T-helper 2 cell treated with Interferon-gamma antibody and Interleukin-4, amounts not matched to agents 5 μg/mL and 100 μg/mL, for 36 hours (primary cell): ENCODE data around the gene STK35.

Source experiments
- DNase-seq: peaks from one replicate; pipeline ENCODE4 v3.0.0; 2021; ENCODE audit warnings: low spot score
- H3K27ac Mint-ChIP-seq: one replicate; pipeline ENCODE4 v1.8.0; 2021; ENCODE audit warnings: mild to moderate bottlenecking, mixed read lengths
- H3K27me3 Mint-ChIP-seq: one replicate; pipeline ENCODE4 v1.8.0; 2021; ENCODE audit warnings: low read depth, mixed read lengths
- H3K36me3 Mint-ChIP-seq: one replicate; pipeline ENCODE4 v1.8.0; 2021; ENCODE audit warnings: low read depth, mixed read lengths
- H3K4me1 Mint-ChIP-seq: one replicate; pipeline ENCODE4 v1.8.0; 2021; ENCODE audit warnings: low read depth, mixed read lengths
- H3K4me3 Mint-ChIP-seq: one replicate; pipeline ENCODE4 v1.8.0; 2022; ENCODE audit warnings: mild to moderate bottlenecking, moderate library complexity, mixed read lengths
- H3K9me3 Mint-ChIP-seq: one replicate; pipeline ENCODE4 v1.8.0; 2021; ENCODE audit warnings: mixed read lengths

STK35 gene

DNA sequence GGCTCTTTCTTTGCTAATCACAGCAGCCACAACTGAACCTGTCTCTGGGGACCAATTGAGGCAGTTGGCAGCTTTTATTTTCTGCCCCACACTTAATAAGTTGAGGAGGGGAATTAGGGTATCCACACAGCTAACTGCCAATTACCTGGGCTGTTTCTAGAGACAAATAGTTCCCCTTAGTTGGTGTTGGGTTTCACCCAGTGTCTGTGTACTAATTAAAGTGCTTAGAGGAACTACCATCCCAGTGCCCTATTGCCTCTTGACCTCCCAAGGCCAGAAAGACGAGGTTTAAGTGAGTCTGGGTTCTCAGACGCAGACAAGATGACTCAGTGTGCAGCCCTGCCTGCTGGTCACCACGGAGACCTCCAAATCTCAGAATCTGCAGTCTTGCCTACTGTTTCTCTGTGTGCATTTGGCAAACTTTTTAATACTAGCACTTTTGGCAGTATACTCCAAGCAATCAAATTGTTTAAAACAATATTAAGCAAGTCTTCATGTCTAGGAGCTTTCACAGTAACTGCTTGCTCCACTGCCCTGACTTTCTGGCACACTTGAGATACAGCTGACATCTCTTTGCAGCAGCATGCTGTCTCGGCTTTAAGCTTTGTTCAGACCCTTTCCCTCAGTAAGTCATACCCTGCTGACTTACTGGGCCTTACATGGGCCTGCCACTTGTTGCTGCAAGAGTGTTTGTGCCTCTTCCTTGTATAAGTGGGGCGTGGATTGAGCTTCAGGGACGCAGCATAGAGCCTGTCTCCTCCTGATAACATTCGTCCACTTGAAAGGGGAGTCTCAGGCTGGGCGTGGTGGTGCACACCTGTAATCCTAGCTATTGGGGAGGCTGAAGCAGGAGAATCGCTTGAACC, 31.9 kb downstream of the STK35 start:
- Mint-ChIP-seq H3K9me3 (no peaks in the 10 kb centered on the region), H3K27ac (no peak overlapping the region), H3K36me3 (no peaks in the 10 kb centered on the region), H3K4me3 (no peak overlapping the region), H3K27me3 (no peaks in the 10 kb centered on the region), H3K4me1 (peaks cover 5% of the 10 kb centered on the region)
- no peak for DNase-seq

DNA sequence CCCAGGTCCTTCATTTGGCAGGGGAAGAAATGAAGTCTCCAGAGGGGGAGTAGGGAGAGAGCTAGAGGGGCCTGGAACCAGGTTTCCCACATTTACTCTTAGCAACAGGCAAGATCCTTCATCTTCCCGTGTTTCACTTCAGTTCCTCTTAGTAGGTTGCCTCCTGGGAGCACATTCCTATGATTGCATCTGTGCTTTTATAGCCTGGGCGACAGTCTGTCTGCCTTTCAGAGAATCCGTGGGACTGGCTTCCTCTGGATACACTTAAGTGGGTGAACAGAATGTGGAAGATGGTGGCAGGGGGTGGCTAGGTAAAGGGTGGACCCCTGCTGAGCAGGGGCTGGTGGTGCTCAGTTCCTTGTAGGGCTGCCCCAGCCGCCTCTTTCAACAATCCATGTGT, 33.4 kb downstream of the STK35 start:
- Mint-ChIP-seq H3K4me1 (peaks cover 1% of the 10 kb centered on the region), H3K36me3 (no peaks in the 10 kb centered on the region), H3K9me3 (no peaks in the 10 kb centered on the region), H3K27ac (no peak overlapping the region), H3K27me3 (no peaks in the 10 kb centered on the region), H3K4me3 (no peak overlapping the region)
- DNase-seq, result no peak

DNA sequence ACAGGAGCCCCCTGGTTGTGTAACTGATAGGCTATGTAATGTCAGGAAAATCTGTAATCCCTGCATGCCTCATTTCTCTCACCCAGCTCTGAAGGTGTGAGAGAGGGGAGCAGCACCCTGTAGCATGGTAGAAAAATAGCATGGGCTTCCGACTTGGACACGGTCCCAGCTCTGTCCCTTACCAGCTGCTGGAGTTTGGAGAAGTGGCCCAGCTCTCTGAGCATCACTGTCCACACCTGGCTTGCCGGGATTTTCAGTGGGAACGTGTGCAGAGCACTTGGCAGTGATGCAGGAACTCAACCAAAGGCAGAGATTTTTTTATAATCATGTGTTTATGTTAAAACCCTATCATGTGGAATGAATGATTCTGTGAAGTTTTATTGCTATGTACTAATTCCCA, 34.6 kb downstream of the STK35 start:
- Mint-ChIP-seq H3K27me3 (no peaks in the 10 kb centered on the region), H3K4me1 (peaks cover 4% of the 10 kb centered on the region), H3K27ac (no peak overlapping the region), H3K9me3 (no peaks in the 10 kb centered on the region), H3K4me3 (no peak overlapping the region), H3K36me3 (no peaks in the 10 kb centered on the region)
- DNase-seq, result no peak

DNA sequence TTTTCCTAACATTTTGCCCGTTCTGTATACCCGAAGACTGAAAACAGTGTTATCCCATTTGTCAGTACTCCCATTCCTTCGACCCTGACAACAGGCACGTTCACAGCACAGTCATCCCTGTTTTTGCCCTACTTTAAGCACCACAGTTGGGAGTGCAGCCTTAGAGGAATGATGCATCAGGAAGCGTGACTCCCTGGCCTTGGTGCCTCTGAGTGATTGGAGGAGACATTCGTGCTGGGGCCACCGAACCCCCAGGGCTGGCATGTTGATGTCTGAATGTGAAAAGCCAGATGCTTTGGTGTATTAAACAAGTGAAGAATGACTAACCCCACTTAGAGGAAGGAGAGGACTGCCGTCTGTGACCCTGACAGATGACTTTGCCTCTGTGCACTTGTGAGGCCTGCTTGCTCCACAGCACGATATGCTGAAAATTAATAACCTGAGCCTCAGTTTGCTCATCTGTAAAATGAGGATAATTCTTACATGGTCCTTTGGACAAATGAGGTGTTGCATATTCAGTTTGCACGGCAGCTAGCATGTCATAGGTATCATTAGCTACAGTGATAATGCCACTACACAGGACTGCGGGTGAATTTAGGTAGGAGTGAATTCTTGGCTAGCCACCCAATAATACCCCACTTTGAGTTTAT, 36.0 kb downstream of the STK35 start:
- Mint-ChIP-seq H3K36me3 (no peaks in the 10 kb centered on the region), H3K27ac (no peak overlapping the region), H3K4me1 (peaks cover 7% of the 10 kb centered on the region), H3K27me3 (no peaks in the 10 kb centered on the region), H3K4me3 (no peak overlapping the region), H3K9me3 (no peaks in the 10 kb centered on the region)
- no peak for DNase-seq

DNA sequence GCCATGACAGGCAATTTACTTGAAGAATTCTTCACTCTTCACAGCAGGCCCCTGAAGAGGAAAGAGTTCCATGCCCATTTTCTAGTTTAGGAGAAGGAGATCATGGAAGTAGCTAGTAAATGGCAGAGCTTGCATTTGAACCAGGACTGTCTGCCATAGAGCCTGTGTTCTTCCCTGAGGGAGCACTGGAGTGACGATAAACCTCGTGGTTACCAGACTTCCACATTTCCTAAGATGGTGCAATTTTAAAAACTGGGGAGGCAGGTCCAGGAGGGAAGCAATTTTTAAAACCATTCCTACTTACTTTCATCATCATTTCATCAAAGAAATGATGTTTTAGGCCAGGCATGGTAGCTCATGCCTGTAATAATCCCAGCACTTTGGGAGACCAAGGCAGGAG, 36.8 kb downstream of the STK35 start:
- Mint-ChIP-seq H3K36me3 (no peaks in the 10 kb centered on the region), H3K27ac (no peak overlapping the region), H3K4me1 (peaks cover 7% of the 10 kb centered on the region), H3K4me3 (no peak overlapping the region), H3K27me3 (no peaks in the 10 kb centered on the region), H3K9me3 (no peaks in the 10 kb centered on the region)
- DNase-seq, result no peak

DNA sequence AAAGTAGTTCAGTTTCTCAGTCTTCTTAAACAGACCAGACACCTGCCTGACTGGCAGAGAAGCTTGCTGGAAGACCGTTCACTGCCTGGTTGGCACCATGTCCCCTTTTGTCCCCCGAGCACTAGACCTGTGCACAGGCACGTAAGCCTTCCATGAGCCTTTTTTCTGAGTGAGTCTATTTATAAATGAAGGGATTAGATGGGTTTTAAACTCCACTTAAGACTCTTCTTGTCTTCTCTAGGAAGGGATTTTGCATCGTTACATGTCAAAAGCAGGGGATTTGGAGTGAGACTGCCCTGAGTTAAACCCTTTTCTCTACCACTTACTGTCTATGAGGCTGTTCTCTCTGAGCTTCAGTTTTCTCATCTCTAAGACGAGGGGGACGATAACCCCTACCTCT, 37.6 kb downstream of the STK35 start:
- H3K36me3 Mint-ChIP-seq, result peaks cover 1% of the 10 kb centered on the region
- no peaks in the 10 kb centered on the region for H3K27me3 Mint-ChIP-seq

DNA sequence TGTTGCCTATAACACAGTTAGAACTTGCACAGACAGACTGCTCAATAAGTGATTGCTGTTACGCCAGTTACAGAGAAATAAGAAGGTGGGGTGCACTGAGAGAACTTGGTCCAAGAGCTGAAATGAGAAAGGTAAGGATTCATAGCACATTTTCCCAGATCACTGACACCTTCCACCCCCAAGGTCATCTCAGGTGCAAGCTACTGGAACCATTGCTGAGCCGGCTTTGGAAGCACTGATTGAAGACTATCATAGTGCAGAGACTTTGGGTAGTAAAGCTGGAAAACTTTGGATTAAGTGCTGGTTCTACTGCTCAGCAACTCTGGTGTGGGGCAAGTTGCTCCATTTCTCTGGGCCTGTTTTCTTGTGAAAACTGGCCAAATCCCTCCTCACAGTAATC, 38.1 kb downstream of the STK35 start:
- no peaks in the 10 kb centered on the region for H3K9me3 Mint-ChIP-seq
- H3K27ac Mint-ChIP-seq, result no peak overlapping the region
- DNase-seq, result no peak
- H3K4me3 Mint-ChIP-seq, result no peak overlapping the region
- peaks cover 1% of the 10 kb centered on the region for H3K36me3 Mint-ChIP-seq
- peaks cover 7% of the 10 kb centered on the region for H3K4me1 Mint-ChIP-seq
- H3K27me3 Mint-ChIP-seq, result no peaks in the 10 kb centered on the region

More for the DNA sequence above, 37.6 kb downstream of the STK35 start:
- Mint-ChIP-seq H3K4me1 (peaks cover 7% of the 10 kb centered on the region), H3K4me3 (no peak overlapping the region), H3K27ac (no peak overlapping the region), H3K9me3 (no peaks in the 10 kb centered on the region)
- no peak for DNase-seq

DNA sequence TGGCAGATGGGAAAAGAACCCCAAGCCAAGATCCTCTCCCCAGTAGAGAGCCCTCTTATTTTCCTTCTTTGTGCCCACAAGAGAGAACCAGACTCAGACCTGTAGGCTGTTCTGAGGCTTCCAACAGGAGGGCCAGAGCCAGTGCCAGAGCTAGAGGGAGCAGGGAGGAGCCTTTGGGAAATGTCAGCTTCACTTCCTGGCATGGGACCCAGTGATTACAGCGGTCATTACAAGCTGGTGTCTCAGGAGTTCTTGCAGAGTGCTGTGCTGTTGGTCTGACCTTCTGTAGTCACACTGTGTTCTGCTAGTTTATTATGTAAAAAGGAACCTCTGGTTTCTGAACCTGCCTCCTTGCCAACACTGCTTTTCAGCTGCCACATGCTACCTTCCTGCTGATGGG, 38.9 kb downstream of the STK35 start:
- Mint-ChIP-seq H3K4me1 (peaks cover 7% of the 10 kb centered on the region), H3K27ac (no peak overlapping the region), H3K36me3 (peaks cover 1% of the 10 kb centered on the region), H3K9me3 (no peaks in the 10 kb centered on the region), H3K27me3 (no peaks in the 10 kb centered on the region), H3K4me3 (no peak overlapping the region)
- no peak for DNase-seq

DNA sequence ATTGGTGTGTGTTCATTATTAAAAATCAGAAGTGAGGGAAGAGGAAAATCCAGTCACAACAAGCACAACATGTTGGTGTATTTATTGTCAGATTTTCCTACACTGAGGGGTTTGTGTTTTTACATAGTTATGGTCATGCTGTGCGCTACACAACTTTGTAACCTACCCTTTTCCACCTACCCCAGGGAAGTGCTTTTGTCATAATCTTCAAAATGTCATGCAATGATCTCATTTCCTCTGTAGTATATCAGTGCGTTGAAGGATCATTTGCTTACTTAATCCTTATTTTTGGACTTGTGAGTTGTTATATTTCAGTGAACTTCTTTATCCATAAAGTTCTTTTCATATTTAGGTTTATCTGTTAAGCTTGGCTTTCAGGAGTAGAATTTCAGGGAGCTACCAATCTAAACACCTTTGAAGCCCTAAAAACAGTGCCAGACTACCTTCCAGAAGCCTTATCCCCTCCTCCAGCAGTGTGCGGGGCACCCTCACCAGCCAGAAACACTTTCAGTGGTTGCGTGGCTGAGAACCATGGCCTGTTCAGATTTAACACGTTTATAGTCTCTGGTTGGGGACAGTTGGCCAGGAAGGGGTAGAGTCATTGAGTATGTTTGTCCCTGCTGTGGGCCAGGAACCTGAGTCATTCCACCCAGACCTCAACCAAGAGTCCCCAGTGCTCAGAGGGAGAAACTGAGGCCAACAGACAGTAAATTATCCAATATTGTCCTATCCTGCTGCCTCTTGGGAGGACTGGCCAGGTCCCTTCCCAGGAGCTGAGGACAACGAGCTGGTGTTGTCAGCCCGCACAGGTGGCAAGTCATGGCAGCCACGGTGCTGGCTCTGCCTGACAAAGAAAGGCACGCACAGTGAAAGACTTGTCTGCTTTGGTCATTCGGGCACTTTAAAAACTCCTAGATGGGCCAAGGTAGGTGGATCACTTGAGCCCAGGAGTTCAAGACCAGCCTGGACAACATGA, 40.3 kb downstream of the STK35 start:
- Mint-ChIP-seq H3K4me3 (no peak overlapping the region), H3K27me3 (no peaks in the 10 kb centered on the region), H3K27ac (no peak overlapping the region), H3K36me3 (peaks cover 1% of the 10 kb centered on the region), H3K4me1 (peaks cover 7% of the 10 kb centered on the region), H3K9me3 (no peaks in the 10 kb centered on the region)
- DNase-seq, result peak; percentile 6

DNA sequence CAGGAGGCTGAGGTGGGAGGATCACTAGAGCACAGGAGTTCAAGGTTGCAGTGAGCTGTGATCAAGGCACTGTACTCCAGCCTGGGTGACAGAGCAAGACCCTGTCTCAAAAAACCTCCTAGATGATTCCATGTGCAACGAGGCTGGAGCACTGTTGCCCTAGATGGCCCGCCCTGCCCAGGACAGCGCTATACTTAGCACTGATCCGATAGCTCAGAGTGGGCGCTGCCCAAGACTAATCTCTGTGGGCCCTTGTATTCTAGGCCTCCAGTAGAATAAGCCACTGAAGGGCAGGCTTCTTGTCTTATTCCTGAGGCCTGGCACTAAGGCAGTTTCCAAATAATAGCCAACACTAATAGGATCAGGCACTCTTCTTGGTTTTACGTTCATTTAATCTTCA, 41.0 kb downstream of the STK35 start:
- no peak overlapping the region for H3K27ac Mint-ChIP-seq
- no peaks in the 10 kb centered on the region for H3K9me3 Mint-ChIP-seq
- no peak for DNase-seq
- H3K27me3 Mint-ChIP-seq, result no peaks in the 10 kb centered on the region
- H3K4me1 Mint-ChIP-seq, result peaks cover 7% of the 10 kb centered on the region
- H3K4me3 Mint-ChIP-seq, result no peak overlapping the region
- peaks cover 1% of the 10 kb centered on the region for H3K36me3 Mint-ChIP-seq

DNA sequence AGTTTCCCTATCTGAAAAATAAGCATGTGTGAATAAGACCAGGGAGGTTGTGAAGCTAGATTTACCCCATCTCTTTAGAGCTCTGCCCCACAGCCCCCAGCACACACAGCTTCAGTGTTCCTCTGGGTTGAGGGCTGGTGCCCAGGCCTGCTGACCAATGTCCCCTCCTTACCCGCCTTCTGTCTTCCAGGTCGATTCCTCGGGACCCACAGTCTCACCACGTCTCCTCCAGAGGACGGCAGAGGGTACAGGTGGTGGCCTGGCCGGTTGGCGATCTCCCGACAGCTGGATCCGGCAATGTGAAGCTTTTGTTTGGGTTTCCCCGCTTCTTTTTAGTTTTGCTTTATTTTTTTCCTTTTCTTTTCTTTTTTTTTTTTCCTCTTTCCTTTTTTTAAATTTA, 42.0 kb downstream of the STK35 start:
- Mint-ChIP-seq H3K4me3 (no peak overlapping the region), H3K27ac (no peak overlapping the region), H3K36me3 (peaks cover 1% of the 10 kb centered on the region), H3K4me1 (peaks cover 7% of the 10 kb centered on the region), H3K9me3 (no peaks in the 10 kb centered on the region), H3K27me3 (no peaks in the 10 kb centered on the region)
- no peak for DNase-seq

DNA sequence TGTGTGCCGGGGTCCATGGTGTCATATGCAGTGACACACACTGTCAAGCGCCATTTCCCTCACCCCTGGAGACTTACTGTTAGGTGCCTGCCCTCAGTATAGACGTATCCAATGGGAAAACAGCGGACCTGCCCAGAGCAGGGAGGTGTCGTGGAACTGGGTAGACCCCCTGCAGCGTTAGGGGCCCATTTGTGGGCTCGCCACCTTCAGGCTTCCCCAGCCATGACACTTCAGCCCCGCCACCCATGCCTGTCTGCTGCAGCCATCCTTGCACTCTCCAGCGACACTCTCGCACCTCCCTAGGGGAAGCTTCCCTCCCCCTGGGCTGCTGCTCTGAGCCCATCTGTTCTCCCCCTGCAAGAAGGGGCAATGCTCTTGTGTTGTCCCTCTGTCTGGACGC, 43.2 kb downstream of the STK35 start:
- peaks cover 1% of the 10 kb centered on the region for H3K36me3 Mint-ChIP-seq
- no peaks in the 10 kb centered on the region for H3K27me3 Mint-ChIP-seq
- no peak for DNase-seq
- H3K4me1 Mint-ChIP-seq, result peaks cover 7% of the 10 kb centered on the region
- no peak overlapping the region for H3K4me3 Mint-ChIP-seq
- H3K27ac Mint-ChIP-seq, result no peak overlapping the region
- H3K9me3 Mint-ChIP-seq, result no peaks in the 10 kb centered on the region

DNA sequence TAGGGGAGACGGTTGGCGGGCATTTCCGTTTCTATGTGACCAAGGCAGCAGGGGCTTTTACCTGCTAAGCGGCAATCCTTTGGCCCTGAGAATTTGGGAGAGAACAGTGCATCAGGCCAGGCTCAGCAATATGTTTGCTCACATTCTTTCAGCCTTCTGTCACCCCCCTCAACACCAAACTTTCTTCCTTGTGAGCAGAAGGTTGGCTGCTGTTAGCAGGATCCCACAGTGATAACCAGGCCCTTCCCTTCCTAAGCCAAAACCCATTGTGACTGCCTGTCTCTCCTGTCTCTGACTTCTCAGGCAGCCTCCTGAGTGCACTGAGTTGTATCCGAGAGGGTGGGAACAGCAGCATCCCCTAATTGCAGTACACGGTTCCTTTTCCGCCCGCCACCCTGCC, 43.7 kb downstream of the STK35 start:
- H3K27ac Mint-ChIP-seq, result no peak overlapping the region
- no peaks in the 10 kb centered on the region for H3K27me3 Mint-ChIP-seq
- H3K9me3 Mint-ChIP-seq, result no peaks in the 10 kb centered on the region
- DNase-seq, result no peak
- H3K4me3 Mint-ChIP-seq, result no peak overlapping the region
- peaks cover 1% of the 10 kb centered on the region for H3K36me3 Mint-ChIP-seq
- peaks cover 7% of the 10 kb centered on the region for H3K4me1 Mint-ChIP-seq
